ENCODE results near the gene ACIN1.

Gene ACIN1

DNA sequence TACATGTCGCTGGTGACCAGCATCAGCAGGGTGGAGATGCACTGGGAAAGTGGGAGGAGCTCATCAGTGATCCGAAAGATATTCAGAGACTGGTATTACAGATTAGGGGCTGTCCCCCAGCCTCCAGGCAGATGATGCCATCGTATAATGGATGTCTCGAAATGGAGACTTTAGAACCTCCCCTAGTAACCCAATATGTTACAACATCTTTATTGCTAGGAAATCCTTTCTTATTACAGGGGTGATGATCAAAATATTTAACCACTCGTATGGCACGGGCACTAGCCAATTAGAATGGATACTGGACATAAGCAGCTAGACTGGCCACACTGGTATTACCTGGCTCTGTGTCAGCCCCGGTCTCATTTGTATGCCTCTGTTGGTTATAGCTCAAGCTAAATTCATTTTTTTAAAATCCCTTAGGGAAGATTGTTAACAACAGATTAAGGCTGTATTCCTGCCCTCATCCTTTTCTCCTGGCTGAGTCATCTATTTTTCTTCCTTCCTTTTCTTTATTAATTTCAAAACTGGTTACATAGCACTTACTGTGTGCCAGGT is 34.9 kb upstream of the ACIN1 start:
- TF ChIP-seq, protein P1, sequence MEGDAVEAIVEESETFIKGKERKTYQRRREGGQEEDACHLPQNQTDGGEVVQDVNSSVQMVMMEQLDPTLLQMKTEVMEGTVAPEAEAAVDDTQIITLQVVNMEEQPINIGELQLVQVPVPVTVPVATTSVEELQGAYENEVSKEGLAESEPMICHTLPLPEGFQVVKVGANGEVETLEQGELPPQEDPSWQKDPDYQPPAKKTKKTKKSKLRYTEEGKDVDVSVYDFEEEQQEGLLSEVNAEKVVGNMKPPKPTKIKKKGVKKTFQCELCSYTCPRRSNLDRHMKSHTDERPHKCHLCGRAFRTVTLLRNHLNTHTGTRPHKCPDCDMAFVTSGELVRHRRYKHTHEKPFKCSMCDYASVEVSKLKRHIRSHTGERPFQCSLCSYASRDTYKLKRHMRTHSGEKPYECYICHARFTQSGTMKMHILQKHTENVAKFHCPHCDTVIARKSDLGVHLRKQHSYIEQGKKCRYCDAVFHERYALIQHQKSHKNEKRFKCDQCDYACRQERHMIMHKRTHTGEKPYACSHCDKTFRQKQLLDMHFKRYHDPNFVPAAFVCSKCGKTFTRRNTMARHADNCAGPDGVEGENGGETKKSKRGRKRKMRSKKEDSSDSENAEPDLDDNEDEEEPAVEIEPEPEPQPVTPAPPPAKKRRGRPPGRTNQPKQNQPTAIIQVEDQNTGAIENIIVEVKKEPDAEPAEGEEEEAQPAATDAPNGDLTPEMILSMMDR (conservative IDR thresholded peaks at IDR 0.05; ENCODE audit: low read depth, low read length): no peak
- DNase-seq (ENCODE audit: low read depth): no peak
- H3K4me3 ChIP-seq (ENCODE audit: low read depth, low read length): no peak overlapping the region

DNA sequence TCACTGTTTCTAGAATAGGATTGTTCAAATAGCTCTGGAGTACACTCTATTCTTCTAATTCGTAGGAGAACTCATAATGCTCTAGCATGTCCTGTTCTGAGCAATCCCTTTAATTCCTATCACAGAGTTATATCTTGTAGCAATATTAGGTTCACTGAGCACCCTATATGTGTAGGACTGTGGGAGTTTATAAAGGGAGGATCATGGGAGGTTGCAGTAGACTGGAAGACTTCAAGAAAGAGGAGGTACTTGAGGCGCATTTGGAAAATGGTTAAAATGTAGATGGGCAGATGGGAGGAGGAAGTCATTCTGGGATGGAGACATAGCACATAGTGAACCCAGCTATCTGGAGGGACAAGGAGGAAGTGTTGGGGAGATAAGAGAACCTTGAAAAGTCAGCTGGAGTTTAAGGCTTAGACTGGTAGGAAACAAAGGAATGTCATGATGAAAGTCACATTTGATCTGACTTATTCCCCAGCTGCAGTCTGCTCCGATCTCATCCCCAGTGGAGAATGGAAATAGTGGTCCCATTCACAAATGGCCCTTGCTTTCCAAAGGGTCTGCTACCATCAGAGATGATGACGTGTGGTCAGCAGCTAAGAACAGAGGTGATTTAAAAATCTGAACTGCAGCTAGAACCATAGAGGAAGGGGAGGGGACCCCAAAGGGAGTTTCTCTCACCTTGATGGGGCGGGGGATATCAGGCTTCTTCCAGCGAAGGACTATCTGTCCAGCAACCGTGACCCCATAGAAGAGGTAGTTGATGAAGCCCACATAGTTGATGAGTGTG is 34.2 kb upstream of the ACIN1 start:
- no peak for DNase-seq (ENCODE audit: low read depth)
- H3K4me3 ChIP-seq (ENCODE audit: low read depth, low read length): no peak overlapping the region
- TF ChIP-seq, protein P1 (conservative IDR thresholded peaks at IDR 0.05; ENCODE audit: low read depth, low read length): no peak

DNA sequence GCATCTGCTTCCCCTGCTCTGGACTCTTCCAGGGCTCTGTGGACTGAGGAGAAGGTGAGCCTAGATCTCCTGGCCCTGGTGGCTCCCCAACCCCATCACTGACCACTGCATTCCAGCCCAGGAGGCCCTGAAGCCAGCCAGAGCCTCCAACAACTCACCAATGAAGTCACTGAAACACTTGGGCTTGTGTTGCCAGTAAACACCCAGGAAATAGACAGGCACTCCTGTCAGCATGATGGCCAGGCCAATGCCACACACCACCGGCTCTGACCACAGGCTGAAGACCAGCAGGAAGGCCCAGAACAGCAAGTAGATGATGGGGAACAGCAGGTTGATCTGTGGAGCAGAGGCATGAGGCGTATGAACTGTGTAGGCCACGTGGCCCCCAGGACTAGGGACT is 32.9 kb upstream of the ACIN1 start:
- DNase-seq (ENCODE audit: low read depth): no peak
- TF ChIP-seq, protein P1 (conservative IDR thresholded peaks at IDR 0.05; ENCODE audit: low read depth, low read length): no peak
- no peak overlapping the region for H3K4me3 ChIP-seq (ENCODE audit: low read depth, low read length)

DNA sequence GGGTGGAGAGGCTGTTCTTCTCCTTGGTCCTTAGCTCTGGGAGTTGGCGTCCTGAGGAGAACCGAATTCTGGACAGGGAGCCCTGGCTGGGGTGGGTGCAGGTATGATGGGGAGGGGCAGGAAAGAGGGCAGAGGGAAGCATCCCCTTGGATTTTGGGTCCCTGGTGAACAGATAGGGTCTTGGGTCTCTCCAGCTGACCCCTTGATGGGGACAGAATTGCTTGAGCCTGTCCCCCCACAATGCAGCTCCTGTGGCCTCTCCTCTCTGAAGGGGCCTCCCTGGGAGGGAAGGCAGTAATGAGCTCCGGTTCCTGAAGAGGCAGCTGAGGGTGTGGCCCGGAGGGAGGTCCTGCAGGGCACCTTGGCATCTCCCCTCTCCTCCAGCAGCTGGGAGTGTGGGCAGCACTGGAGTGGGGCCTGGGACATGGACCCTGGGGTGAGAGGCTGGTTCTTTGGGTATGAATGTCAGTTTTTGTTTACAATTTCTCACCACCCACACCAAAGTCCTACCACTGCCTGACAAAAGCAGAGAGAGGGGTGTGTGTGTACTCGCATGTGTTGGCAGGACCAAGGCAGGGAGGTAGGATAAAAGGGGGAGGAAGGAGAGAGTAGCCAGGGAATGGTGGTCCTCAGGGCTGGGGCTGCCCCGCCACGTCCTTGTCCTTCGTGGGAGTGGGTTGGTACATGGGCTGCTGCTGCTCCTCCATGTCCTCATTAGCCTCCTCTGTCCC is 31.8 kb upstream of the ACIN1 start:
- no peak overlapping the region for H3K4me3 ChIP-seq (ENCODE audit: low read depth, low read length)
- DNase-seq (ENCODE audit: low read depth): no peak
- TF ChIP-seq, protein P1 (conservative IDR thresholded peaks at IDR 0.05; ENCODE audit: low read depth, low read length): no peak

DNA sequence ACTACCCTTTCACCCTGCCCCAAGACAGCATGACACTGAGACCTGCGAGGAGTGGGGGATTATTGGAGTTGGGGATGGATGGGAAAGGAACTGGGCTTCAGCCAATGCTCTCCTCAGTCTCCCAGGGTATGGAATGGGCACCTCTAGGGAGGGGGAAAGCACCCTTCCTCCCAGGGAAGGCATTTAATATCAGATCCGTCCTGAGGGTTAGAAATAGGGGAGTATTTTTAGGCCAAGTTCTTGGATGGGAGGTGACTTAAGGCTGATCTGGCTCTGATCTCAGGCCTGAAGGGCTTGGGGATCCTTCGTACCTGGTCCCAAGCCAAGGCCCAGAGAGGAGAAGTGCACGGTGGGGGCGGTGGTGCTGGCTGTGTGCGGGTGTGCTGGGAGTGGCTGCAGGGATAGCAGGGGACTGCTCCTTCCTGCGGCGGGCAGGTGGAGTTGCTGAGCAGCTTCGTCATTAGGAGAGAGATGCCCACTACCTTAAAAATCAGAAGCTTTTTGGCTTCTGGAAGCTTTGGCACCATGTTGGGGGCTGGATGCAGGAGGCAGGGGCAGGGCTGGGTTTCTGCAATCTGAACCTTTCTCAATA is 31.1 kb upstream of the ACIN1 start:
- no peak overlapping the region for H3K4me3 ChIP-seq (ENCODE audit: low read depth, low read length)
- no peak for DNase-seq (ENCODE audit: low read depth)
- TF ChIP-seq, protein P1 (conservative IDR thresholded peaks at IDR 0.05; ENCODE audit: low read depth, low read length): no peak

DNA sequence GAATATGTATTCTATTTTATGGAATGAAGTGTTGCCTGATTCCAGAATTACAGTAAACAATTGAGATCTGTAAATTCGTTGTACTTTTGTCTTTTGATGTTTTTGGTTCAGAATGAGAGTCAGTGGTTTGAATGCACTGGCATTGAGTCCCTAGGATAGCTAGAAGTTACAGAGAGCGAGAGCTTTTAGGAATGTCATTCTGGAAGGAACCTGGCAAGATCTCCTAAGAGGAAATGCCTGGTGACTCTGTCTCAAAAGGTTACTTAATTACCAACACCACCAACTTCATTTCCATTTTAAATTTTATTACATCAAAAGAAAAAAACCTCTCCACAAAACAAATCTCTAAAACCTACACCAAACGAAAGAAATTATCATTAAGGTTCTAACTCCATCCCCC is 30.1 kb upstream of the ACIN1 start:
- no peak for DNase-seq (ENCODE audit: low read depth)
- TF ChIP-seq, protein P1 (conservative IDR thresholded peaks at IDR 0.05; ENCODE audit: low read depth, low read length): no peak
- no peak overlapping the region for H3K4me3 ChIP-seq (ENCODE audit: low read depth, low read length)

Data from choroid plexus epithelial cell (primary cell).